Neural progenitor cell (in vitro differentiated cells): ENCODE data around the gene A1CF. TPM values are rescaled to one million over a fixed set of nuclear protein-coding genes. Genes with fewer than 3 reads are reported as not detected.

ENCODE experiments used
- DNase-seq: peaks from one replicate; pipeline ENCODE4 v3.0.0-alpha.2; 2016; ENCODE audit warnings: low spot score
- H2AFZ ChIP-seq: fragments of 200-600 bp; sonication (generic); replicated peaks from 2 replicates; pipeline ENCODE4 v1.6.1; 2016; ENCODE audit warnings: antibody characterized with exemption
- H3F3A ChIP-seq: fragments of 200-600 bp; sonication (generic); 2 replicates; pipeline ENCODE4 v1.6.1; 2016; ENCODE audit warnings: antibody characterized with exemption, low read depth
- H3K27ac ChIP-seq: fragments of 200-600 bp; sonication (generic); 2 replicates; pipeline ENCODE4 v1.5.1; 2016; ENCODE audit warnings: mild to moderate bottlenecking
- H3K27me3 ChIP-seq: fragments of 200-600 bp; sonication (generic); 2 replicates; pipeline ENCODE4 v1.6.1; 2016; ENCODE audit warnings: mild to moderate bottlenecking, moderate library complexity
- H3K36me3 ChIP-seq: fragments of 200-600 bp; sonication (generic); 2 replicates; pipeline ENCODE4 v1.5.1; 2016
- H3K4me1 ChIP-seq: fragments of 200-600 bp; sonication (generic); 2 replicates; pipeline ENCODE4 v1.6.1; 2016; ENCODE audit warnings: mixed run types
- H3K4me2 ChIP-seq: fragments of 200-600 bp; sonication (generic); 2 replicates; pipeline ENCODE4 v1.6.1; 2016
- H3K4me3 ChIP-seq: fragments of 200-600 bp; sonication (generic); 2 replicates; pipeline ENCODE4 v1.5.1; 2016
- H3K79me2 ChIP-seq: fragments of 200-600 bp; sonication (generic); 2 replicates; pipeline ENCODE4 v1.6.1; 2016; ENCODE audit warnings: low read depth
- H3K9ac ChIP-seq: fragments of 200-600 bp; sonication (generic); 2 replicates; pipeline ENCODE4 v1.6.1; 2016
- H3K9me3 ChIP-seq: fragments of 200-600 bp; sonication (generic); 2 replicates; pipeline ENCODE4 v1.5.1; 2016; ENCODE audit warnings: low read depth
- H4K20me1 ChIP-seq: fragments of 200-600 bp; sonication (generic); 2 replicates; pipeline ENCODE4 v1.6.1; 2016; ENCODE audit warnings: low read depth
- H3K27ac Mint-ChIP-seq: 3 replicates; pipeline ENCODE4 v1.8.0; 2021; ENCODE audit warnings: mixed read lengths
- H3K27me3 Mint-ChIP-seq: 2 replicates; pipeline ENCODE4 v1.8.0; 2022; ENCODE audit warnings: low read depth, mild to moderate bottlenecking, inconsistent platforms, moderate library complexity, mixed read lengths; ENCODE audit not compliant: insufficient read depth
- H3K36me3 Mint-ChIP-seq: 3 replicates; pipeline ENCODE4 v1.8.0; 2021; ENCODE audit warnings: mixed read lengths
- H3K4me1 Mint-ChIP-seq: 3 replicates; pipeline ENCODE4 v1.8.0; 2021; ENCODE audit warnings: mixed read lengths
- H3K4me3 Mint-ChIP-seq: 3 replicates; pipeline ENCODE4 v1.8.0; 2021; ENCODE audit warnings: mild to moderate bottlenecking, moderate library complexity, mixed read lengths
- H3K9me3 Mint-ChIP-seq: 3 replicates; pipeline ENCODE4 v1.8.0; 2020; ENCODE audit warnings: mixed read lengths
- CTCF ChIP-seq: fragments of 200-600 bp; sonication (generic); IDR thresholded peaks from 2 replicates; pipeline ENCODE4 v1.5.1; 2017; ENCODE audit warnings: antibody characterized with exemption, mild to moderate bottlenecking
- EZH2 ChIP-seq: fragments of 200-600 bp; sonication (generic); IDR thresholded peaks from 2 replicates; pipeline ENCODE4 v1.6.1; 2017; ENCODE audit warnings: antibody characterized with exemption, mild to moderate bottlenecking, moderate library complexity
- EZH2phosphoT487 ChIP-seq: fragments of 200-600 bp; sonication (generic); IDR thresholded peaks from 2 replicates; pipeline ENCODE4 v1.6.1; 2017; ENCODE audit warnings: antibody characterized with exemption
- total RNA-seq: library from RNA; depleted of rRNA; stranded (reverse); fragments of >200 nt; gene quantifications from 2 replicates; pipeline ENCODE4 v1.2.3, GENCODE V29; 2015; ENCODE audit warnings: low replicate concordance

Gene A1CF
- total RNA-seq, 1 donor from 2014 or later, result not detected

- DNase-seq, result peak; percentile 40
- Mint-ChIP-seq H3K4me3 (no peak overlapping the region), H3K4me1 (peaks cover 13% of the 10 kb centered on the region), H3K27me3 (no peaks in the 10 kb centered on the region), H3K36me3 (no peaks in the 10 kb centered on the region), H3K27ac (no peak overlapping the region), H3K9me3 (no peaks in the 10 kb centered on the region)
- Histone ChIP-seq H3K27ac (no peak overlapping the region), H3K36me3 (no peaks in the 10 kb centered on the region), H4K20me1 (no peaks in the 10 kb centered on the region), H3K4me1 (peaks cover 40% of the 10 kb centered on the region), H3K9ac (no peak overlapping the region), H3K4me3 (no peak overlapping the region), H3F3A (peaks cover 19% of the 10 kb centered on the region), H3K27me3 (no peaks in the 10 kb centered on the region), H3K9me3 (no peaks in the 10 kb centered on the region), H3K4me2 (peak overlapping the region; percentile 46), H2AFZ (no peak overlapping the region), H3K79me2 (no peaks in the 10 kb centered on the region)
- TF ChIP-seq CTCF (no peak), EZH2phosphoT487 (no peak), EZH2 (no peak)
These were observed 38.7 kb downstream of the A1CF start for GRCh38 chr10:50846753-50847152.

GRCh38 chr10:50837095-50837494 lies 48.3 kb downstream of the A1CF start:
- Mint-ChIP-seq H3K4me1 (no peaks in the 10 kb centered on the region), H3K36me3 (no peaks in the 10 kb centered on the region), H3K27me3 (peaks cover 2% of the 10 kb centered on the region), H3K4me3 (no peak overlapping the region), H3K27ac (no peak overlapping the region), H3K9me3 (no peaks in the 10 kb centered on the region)
- Histone ChIP-seq H3K9ac (no peak overlapping the region), H2AFZ (no peak overlapping the region), H3K36me3 (no peaks in the 10 kb centered on the region), H3K79me2 (no peaks in the 10 kb centered on the region), H3K4me1 (no peaks in the 10 kb centered on the region), H3K27ac (no peak overlapping the region), H3K27me3 (no peaks in the 10 kb centered on the region), H3K4me2 (no peak overlapping the region), H3K4me3 (no peak overlapping the region), H3K9me3 (no peaks in the 10 kb centered on the region), H4K20me1 (no peaks in the 10 kb centered on the region), H3F3A (no peaks in the 10 kb centered on the region)
- TF ChIP-seq CTCF (no peak), EZH2 (no peak), EZH2phosphoT487 (no peak)
- DNase-seq, result no peak

- Histone ChIP-seq H3K79me2 (no peaks in the 10 kb centered on the region), H3K4me3 (no peak overlapping the region), H3F3A (no peaks in the 10 kb centered on the region), H3K27me3 (no peaks in the 10 kb centered on the region), H2AFZ (no peak overlapping the region), H3K27ac (no peak overlapping the region), H4K20me1 (no peaks in the 10 kb centered on the region), H3K9ac (no peak overlapping the region), H3K4me2 (no peak overlapping the region), H3K4me1 (no peaks in the 10 kb centered on the region), H3K9me3 (peaks cover 3% of the 10 kb centered on the region), H3K36me3 (no peaks in the 10 kb centered on the region)
- Mint-ChIP-seq H3K4me1 (no peaks in the 10 kb centered on the region), H3K4me3 (no peak overlapping the region), H3K36me3 (no peaks in the 10 kb centered on the region), H3K27me3 (peaks cover 2% of the 10 kb centered on the region), H3K27ac (no peak overlapping the region), H3K9me3 (no peaks in the 10 kb centered on the region)
- no peak for TF ChIP-seq CTCF
- TF ChIP-seq EZH2phosphoT487, result no peak
- no peak for TF ChIP-seq EZH2
- no peak for DNase-seq
These were observed 53.2 kb downstream of the A1CF start for GRCh38 chr10:50832171-50832751.
